ENCODE results near the gene TMEM238.

Gene TMEM238

GRCh38 chr19:55400281-55401087 is 16.4 kb upstream of the TMEM238 start:
- DNase-seq, result no peak

- no peak for DNase-seq
These were observed 14.3 kb upstream of the TMEM238 start for GRCh38 chr19:55398200-55398925.

GRCh38 chr19:55392820-55393761 is 9.0 kb upstream of the TMEM238 start:
- no peak for DNase-seq

- no peak for DNase-seq
These were observed 7.9 kb upstream of the TMEM238 start for GRCh38 chr19:55391702-55392615.

GRCh38 chr19:55391191-55391670 is 7.1 kb upstream of the TMEM238 start:
- DNase-seq, result no peak

- no peak for DNase-seq
These were observed 6.4 kb upstream of the TMEM238 start for GRCh38 chr19:55390461-55390880.

GRCh38 chr19:55389386-55390317 is 5.6 kb upstream of the TMEM238 start:
- DNase-seq, result no peak

- no peak for DNase-seq
These were observed 3.8 kb upstream of the TMEM238 start for GRCh38 chr19:55387736-55388497.

GRCh38 chr19:55386493-55386971 is 2.4 kb upstream of the TMEM238 start:
- no peak for DNase-seq

GRCh38 chr19:55385724-55386492 is 1.8 kb upstream of the TMEM238 start, which contains the start of gene RPL28:
Gene RPL28, plus strand, starts transcription at chr19:55385932. Its CDS starts 426 bp downstream, at chr19:55386358.
- DNase-seq, result peak; percentile 99

GRCh38 chr19:55384920-55385723 is 1.0 kb upstream of the TMEM238 start:
- peak; percentile 97 for DNase-seq

- peak; percentile 46 for DNase-seq
These were observed 587 bp downstream of the TMEM238 start for GRCh38 chr19:55383279-55384130.

- DNase-seq, result no peak
These were observed 1.5 kb downstream of the TMEM238 start for GRCh38 chr19:55382522-55383054.

- DNase-seq, result no peak
These were observed 2.1 kb downstream of the TMEM238 start for GRCh38 chr19:55382013-55382412.

- no peak for DNase-seq
These were observed 4.9 kb downstream of the TMEM238 start for GRCh38 chr19:55379174-55379573.

- DNase-seq, result no peak
These were observed 6.5 kb downstream of the TMEM238 start for GRCh38 chr19:55377356-55378131.
